Measurements from ENCODE around the gene MKRN2.

Gene MKRN2, protein sequence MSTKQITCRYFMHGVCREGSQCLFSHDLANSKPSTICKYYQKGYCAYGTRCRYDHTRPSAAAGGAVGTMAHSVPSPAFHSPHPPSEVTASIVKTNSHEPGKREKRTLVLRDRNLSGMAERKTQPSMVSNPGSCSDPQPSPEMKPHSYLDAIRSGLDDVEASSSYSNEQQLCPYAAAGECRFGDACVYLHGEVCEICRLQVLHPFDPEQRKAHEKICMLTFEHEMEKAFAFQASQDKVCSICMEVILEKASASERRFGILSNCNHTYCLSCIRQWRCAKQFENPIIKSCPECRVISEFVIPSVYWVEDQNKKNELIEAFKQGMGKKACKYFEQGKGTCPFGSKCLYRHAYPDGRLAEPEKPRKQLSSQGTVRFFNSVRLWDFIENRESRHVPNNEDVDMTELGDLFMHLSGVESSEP

GRCh38 chr3:12556690-12557472 lies at the start of gene MKRN2:
TSS of gene MKRN2 (plus strand) at chr3:12557087. CDS start at chr3:12557151, 64 bp downstream.
- H3K4me3 ChIP-seq (ENCODE audit: low read depth, low read length): peak within 1 kb of the TSS; percentile 94
- no peak for TF ChIP-seq CTCF (IDR thresholded peaks at IDR 0.05; ENCODE audit: borderline replicate concordance, insufficient read depth, low read depth, low read length)

DNA sequence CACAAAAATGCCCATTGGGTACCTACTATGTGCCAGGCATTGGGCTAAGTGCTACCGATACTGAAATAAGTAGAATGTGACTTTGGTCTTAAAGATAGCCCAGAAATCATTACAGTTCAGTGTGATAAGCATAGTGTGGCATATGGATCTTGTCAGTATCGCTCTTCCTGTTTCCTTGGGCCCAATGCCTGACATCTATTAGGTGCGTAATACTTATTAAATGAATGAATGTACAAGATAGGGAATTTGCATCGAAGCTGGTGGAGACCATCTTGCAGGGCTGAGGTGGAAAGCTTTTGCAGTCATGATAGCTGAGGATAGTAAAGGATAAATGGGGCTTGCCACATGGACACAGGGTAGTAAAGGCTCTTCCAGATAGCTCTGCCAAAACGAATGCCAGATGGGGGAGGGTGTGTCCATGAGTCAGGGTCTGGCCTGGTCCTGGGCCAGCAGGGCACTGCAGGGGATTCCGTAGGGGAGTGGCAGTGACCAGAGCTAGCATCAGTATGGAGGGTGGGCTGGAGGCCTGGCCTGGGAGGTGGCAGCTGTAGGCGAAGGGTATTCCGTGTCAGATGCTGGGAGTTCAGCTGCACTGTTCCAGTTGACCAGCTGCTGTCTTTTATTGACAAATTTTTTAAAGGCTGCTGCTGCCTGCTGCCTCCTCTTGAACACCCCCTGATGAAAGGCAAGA lies 49.2 kb upstream of the MKRN2 start:
- no peak overlapping the region for H3K4me3 ChIP-seq (ENCODE audit: low read depth, low read length)
- no peak for TF ChIP-seq CTCF (IDR thresholded peaks at IDR 0.05; ENCODE audit: borderline replicate concordance, insufficient read depth, low read depth, low read length)

DNA sequence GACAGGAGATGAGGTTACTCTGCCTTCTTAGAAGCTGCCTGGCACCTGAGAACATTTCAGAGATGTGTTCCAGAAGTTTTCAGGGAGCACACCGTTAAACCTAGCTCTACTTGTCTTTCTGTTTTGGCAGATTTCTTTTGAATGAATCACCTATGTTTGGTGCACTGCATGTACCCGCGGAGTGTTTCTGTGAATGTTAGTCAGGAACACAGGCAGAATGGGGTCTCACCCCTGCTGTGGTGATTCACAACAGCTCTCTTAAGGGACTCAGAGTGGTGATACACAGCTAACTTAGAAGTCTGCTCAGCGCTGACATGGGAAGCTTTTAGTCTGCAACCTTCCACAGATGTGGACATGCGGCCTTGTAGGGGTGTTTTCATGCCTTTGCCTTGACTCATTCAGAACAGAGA lies 48.6 kb upstream of the MKRN2 start:
- no peak overlapping the region for H3K4me3 ChIP-seq (ENCODE audit: low read depth, low read length)
- TF ChIP-seq CTCF (IDR thresholded peaks at IDR 0.05; ENCODE audit: borderline replicate concordance, insufficient read depth, low read depth, low read length): no peak

GRCh38 chr3:12509466-12509865 lies 47.4 kb upstream of the MKRN2 start:
- TF ChIP-seq CTCF (IDR thresholded peaks at IDR 0.05; ENCODE audit: borderline replicate concordance, insufficient read depth, low read depth, low read length): no peak
- H3K4me3 ChIP-seq (ENCODE audit: low read depth, low read length): no peak overlapping the region

DNA sequence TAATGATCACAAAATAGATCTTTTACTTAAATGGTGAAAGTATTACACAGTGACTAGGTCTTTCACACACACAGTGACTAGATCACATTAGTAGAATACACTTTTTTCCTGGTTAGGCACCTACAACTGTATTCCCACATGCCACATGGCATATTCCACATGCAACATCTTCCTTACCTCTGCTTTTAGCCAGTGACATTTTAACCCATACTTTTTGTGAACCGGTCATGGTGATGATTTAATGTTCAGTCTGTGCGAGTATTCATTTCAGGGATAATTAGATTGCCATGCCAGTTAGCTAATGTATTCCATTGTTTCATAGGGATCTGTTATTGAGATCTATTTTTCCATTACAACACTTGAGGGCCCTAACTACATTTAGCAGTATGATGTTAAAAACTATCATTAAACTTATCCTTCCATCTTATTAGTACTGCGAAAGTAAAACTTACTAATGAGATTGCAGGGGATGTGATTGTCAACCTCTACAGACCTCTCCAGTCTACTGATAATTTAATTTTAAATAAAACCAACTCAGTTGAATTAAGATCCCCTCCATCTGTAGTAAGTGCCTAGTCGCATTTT lies 44.3 kb upstream of the MKRN2 start:
- H3K4me3 ChIP-seq (ENCODE audit: low read depth, low read length): no peak overlapping the region
- TF ChIP-seq CTCF (IDR thresholded peaks at IDR 0.05; ENCODE audit: borderline replicate concordance, insufficient read depth, low read depth, low read length): no peak

DNA sequence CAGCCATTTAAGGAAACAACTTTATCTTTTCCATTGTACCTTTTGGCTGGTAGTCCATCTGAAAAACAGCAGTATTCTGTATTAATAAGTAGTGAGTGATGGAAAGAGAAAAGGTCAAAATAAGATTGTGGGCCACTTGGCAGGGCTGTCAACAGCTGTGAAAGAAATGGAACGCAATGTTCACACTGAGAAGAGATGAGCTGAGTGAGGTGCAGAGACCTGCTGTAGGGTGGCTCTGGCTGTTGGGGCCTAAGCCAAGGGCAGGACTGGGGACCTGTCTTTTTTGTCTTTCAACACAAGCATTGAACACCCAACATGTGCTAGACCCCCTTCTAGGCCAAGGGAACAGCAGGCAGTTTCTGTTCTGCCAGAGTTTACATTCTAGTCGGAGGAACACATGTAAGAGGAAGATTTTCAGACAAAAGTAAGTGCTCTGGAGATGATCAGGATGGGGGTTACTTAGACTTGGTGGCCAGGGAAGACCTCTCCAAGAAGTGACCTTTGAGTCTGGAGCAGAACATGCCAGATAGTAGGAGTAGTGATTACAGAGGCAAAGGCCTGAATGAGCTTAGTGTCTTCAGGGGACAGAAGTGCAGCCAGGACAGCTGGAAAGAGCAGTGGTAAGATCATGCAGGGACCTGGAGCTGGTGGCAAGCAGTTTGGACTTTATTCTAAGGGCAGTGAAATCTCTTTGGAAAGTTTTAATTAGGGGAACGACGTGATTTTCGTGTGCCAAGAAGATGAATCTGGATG lies 43.0 kb upstream of the MKRN2 start:
- TF ChIP-seq CTCF (IDR thresholded peaks at IDR 0.05; ENCODE audit: borderline replicate concordance, insufficient read depth, low read depth, low read length): no peak
- no peak overlapping the region for H3K4me3 ChIP-seq (ENCODE audit: low read depth, low read length)
